Esophagus muscularis mucosa (tissue), 3 donors: ENCODE measurements around the gene PHETA1.
"Not testable (repeated sequence)": the region's sequence is repeated elsewhere in the genome, so short reads cannot be mapped to it uniquely, and the experiment has no call there.

Experiments
- EP300 ChIP-seq: sonication (generic); formaldehyde crosslinking; IDR thresholded peaks from one replicate; pipeline ENCODE4 v1.6.1; 2017; ENCODE audit warnings: antibody characterized with exemption
- TF ChIP-seq, protein P1 (sequence below), 3 experiments: fragments of 200-600 bp in 2 of 3; fragments of 450-650 bp in 1 of 3; sonication (generic) in 2 of 3; IDR thresholded peaks; one replicate each; pipeline ENCODE4 v1.5.1; 2017 to 2019; ENCODE audit warnings: antibody characterized with exemption in 3 of 3, mild to moderate bottlenecking in 2 of 3, moderate library complexity in 1 of 3

DNA sequence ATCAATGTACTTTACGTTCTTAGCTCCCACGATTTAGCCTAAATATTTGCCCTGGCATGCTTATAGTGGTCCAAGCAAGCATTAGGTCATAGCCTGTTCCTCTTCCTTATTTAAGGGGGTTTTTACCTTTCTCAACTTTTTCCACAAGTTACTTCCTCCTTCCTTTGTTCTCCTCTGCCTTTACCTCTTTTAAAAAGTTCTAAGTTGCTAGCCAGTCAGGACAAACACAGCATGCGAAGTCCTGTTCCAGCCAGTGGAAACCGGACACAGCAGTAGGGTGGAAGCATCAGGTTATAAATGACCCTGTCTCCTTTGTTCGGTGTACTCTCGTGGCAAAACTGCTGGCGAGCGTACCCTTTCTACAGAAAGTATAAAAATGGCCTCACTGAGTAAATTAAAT is 28.2 kb downstream of the PHETA1 start:
- TF ChIP-seq, protein P1, sequence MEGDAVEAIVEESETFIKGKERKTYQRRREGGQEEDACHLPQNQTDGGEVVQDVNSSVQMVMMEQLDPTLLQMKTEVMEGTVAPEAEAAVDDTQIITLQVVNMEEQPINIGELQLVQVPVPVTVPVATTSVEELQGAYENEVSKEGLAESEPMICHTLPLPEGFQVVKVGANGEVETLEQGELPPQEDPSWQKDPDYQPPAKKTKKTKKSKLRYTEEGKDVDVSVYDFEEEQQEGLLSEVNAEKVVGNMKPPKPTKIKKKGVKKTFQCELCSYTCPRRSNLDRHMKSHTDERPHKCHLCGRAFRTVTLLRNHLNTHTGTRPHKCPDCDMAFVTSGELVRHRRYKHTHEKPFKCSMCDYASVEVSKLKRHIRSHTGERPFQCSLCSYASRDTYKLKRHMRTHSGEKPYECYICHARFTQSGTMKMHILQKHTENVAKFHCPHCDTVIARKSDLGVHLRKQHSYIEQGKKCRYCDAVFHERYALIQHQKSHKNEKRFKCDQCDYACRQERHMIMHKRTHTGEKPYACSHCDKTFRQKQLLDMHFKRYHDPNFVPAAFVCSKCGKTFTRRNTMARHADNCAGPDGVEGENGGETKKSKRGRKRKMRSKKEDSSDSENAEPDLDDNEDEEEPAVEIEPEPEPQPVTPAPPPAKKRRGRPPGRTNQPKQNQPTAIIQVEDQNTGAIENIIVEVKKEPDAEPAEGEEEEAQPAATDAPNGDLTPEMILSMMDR (IDR thresholded peaks at IDR 0.05) = not testable (repeated sequence)
- TF ChIP-seq EP300 = not testable (repeated sequence)
